ENCODE results near the gene EXOC6B. TPM values are rescaled to one million over a fixed set of nuclear protein-coding genes. Genes with fewer than 3 reads are reported as not detected.
"Not testable (repeated sequence)": the region's sequence is repeated elsewhere in the genome, so short reads cannot be mapped to it uniquely, and the experiment has no call there.

EXOC6B gene
- polyA plus RNA-seq, 2 of the 4 experiments (the other 2 are of a cell fraction) = 15.5 to 24.7 TPM

DNA sequence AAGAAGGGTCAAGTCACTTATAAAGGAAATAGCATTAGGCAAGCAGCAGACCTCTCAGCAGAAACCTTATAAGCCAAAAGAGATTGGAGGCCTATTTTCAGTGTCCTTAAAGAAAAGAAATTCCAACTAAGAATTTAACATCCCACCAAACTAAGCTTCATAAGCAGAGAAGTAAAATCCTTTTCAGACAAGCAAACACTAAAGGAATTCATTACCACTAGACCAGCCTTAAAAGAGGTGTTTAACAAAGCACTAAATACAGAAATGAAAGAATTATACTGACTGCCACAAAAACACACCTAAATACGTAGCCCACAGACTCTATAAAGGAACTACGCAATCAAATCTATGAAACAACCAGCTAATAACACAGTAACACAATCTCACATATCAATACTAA is 160.4 kb downstream of the EXOC6B start:
- H3K4me3 ChIP-seq = no peak overlapping the region
- TF ChIP-seq ESRRA (IDR thresholded peaks at IDR 0.05; ENCODE audit: borderline replicate concordance, low read length) = no peak
- no peak for TF ChIP-seq ZNF302 (CRISPR knock-in tag; IDR thresholded peaks at IDR 0.05)
- no peak for TF ChIP-seq CHD2 (IDR thresholded peaks at IDR 0.05; ENCODE audit: low read length, partially characterized antibody)
- TF ChIP-seq CBX8 (IDR thresholded peaks at IDR 0.05) = no peak
- TF ChIP-seq CBX2 (IDR thresholded peaks at IDR 0.05; ENCODE audit: borderline replicate concordance, low read depth) = no peak
- TF ChIP-seq, protein P1, sequence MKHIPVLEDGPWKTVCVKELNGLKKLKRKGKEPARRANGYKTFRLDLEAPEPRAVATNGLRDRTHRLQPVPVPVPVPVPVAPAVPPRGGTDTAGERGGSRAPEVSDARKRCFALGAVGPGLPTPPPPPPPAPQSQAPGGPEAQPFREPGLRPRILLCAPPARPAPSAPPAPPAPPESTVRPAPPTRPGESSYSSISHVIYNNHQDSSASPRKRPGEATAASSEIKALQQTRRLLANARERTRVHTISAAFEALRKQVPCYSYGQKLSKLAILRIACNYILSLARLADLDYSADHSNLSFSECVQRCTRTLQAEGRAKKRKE (CRISPR knock-in tag; IDR thresholded peaks at IDR 0.05; ENCODE audit: low read depth) = no peak
- no peak for TF ChIP-seq TP53 (CRISPR knock-in tag; IDR thresholded peaks at IDR 0.05)
- no peak for TF ChIP-seq POLR2A (IDR thresholded peaks at IDR 0.05; ENCODE audit: low read length)
- TF ChIP-seq, protein P2, sequence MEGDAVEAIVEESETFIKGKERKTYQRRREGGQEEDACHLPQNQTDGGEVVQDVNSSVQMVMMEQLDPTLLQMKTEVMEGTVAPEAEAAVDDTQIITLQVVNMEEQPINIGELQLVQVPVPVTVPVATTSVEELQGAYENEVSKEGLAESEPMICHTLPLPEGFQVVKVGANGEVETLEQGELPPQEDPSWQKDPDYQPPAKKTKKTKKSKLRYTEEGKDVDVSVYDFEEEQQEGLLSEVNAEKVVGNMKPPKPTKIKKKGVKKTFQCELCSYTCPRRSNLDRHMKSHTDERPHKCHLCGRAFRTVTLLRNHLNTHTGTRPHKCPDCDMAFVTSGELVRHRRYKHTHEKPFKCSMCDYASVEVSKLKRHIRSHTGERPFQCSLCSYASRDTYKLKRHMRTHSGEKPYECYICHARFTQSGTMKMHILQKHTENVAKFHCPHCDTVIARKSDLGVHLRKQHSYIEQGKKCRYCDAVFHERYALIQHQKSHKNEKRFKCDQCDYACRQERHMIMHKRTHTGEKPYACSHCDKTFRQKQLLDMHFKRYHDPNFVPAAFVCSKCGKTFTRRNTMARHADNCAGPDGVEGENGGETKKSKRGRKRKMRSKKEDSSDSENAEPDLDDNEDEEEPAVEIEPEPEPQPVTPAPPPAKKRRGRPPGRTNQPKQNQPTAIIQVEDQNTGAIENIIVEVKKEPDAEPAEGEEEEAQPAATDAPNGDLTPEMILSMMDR (IDR thresholded peaks at IDR 0.05) = no peak
- no peak overlapping the region for H3K4me2 ChIP-seq
- no peak overlapping the region for H3K27ac ChIP-seq
- peaks cover 19% of the 10 kb centered on the region for H3K4me1 ChIP-seq
- ChIA-PET POLR2A (no interaction called here), CTCF (interaction anchor here (1.3 kb wide), 1 partner anchor 85 kb away, joined by 4 read pairs; no protein-coding TSS in a partner anchor)
- no peak for ATAC-seq
- FAIRE-seq = peak; percentile 23
- H3K9me3 ChIP-seq = peaks cover 50% of the 10 kb centered on the region
- WGBS (ENCODE audit: missing lambda C conversion rate) = 95% methylated on average over 2 of the region's 2 CpGs
- no peak for DNase-seq (ENCODE audit: low read depth in 1 of 2, low spot score in 1 of 2)

DNA sequence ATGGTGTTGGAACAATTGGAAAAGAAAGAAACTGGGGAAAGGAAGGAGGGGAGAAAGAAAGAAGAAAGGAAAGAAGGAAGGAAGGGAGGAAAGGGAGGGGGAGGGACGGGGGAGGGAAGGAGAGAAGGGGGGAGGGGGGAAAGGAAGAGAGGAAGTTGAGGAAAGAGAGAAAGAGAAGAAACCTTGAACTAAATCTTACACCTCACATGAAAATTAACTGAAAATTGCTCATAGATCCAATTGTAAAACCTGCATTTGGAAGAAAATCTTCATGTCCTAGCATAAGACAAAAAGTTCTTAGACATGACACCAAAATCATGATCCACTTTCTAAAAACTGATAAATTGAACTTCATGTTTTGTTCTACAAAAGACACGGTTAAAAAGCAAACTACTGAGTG is 163.8 kb downstream of the EXOC6B start:
- no peak overlapping the region for H3K27ac ChIP-seq
- DNase-seq (ENCODE audit: low read depth in 1 of 2, low spot score in 1 of 2) = no peak
- no peaks in the 10 kb centered on the region for H3K4me1 ChIP-seq
- 89% methylated on average over 1 of the region's 2 CpGs for WGBS (ENCODE audit: missing lambda C conversion rate)
- ChIA-PET CTCF (no interaction called here), POLR2A (no interaction called here)
- H3K4me3 ChIP-seq = no peak overlapping the region
- peaks cover 38% of the 10 kb centered on the region for H3K9me3 ChIP-seq
- ATAC-seq = no peak
- TF ChIP-seq FOXS1 (CRISPR knock-in tag; IDR thresholded peaks at IDR 0.05) (no peak), SMC3 (IDR thresholded peaks at IDR 0.05) (no peak), HOXB5 (CRISPR knock-in tag; IDR thresholded peaks at IDR 0.05) (no peak), RCOR1 (IDR thresholded peaks at IDR 0.05; ENCODE audit: low read depth, low read length) (no peak), ESRRA (IDR thresholded peaks at IDR 0.05; ENCODE audit: borderline replicate concordance, low read length) (no peak), CEBPB (IDR thresholded peaks at IDR 0.05) (no peak), BCL3 (IDR thresholded peaks at IDR 0.05) (no peak), CHD4 (IDR thresholded peaks at IDR 0.05; ENCODE audit: borderline replicate concordance) (no peak), POLR2A (IDR thresholded peaks at IDR 0.05; ENCODE audit: low read length) (no peak), MAZ (IDR thresholded peaks at IDR 0.05; ENCODE audit: borderline replicate concordance, low read depth, low read length) (no peak), SREBF2 (IDR thresholded peaks at IDR 0.05) (no peak), FOSL2 (IDR thresholded peaks at IDR 0.05) (no peak), FOSL2 (CRISPR knock-in tag; IDR thresholded peaks at IDR 0.05) (no peak)
- no peak for FAIRE-seq
- no peak overlapping the region for H3K4me2 ChIP-seq

- ChIA-PET POLR2A (no interaction called here), CTCF (no interaction called here)
- TF ChIP-seq, protein P3, sequence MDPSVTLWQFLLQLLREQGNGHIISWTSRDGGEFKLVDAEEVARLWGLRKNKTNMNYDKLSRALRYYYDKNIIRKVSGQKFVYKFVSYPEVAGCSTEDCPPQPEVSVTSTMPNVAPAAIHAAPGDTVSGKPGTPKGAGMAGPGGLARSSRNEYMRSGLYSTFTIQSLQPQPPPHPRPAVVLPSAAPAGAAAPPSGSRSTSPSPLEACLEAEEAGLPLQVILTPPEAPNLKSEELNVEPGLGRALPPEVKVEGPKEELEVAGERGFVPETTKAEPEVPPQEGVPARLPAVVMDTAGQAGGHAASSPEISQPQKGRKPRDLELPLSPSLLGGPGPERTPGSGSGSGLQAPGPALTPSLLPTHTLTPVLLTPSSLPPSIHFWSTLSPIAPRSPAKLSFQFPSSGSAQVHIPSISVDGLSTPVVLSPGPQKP (IDR thresholded peaks at IDR 0.05; ENCODE audit: low read depth, low read length) = no peak
- TF ChIP-seq ESRRA (IDR thresholded peaks at IDR 0.05; ENCODE audit: borderline replicate concordance, low read length) = no peak
- TF ChIP-seq MAFK (IDR thresholded peaks at IDR 0.05; ENCODE audit: partially characterized antibody) = no peak
- TF ChIP-seq PHF8 (IDR thresholded peaks at IDR 0.05; ENCODE audit: borderline replicate concordance, low read depth) = no peak
- TF ChIP-seq ZC3H11A (IDR thresholded peaks at IDR 0.05) = no peak
- TF ChIP-seq HDAC2 (IDR thresholded peaks at IDR 0.05) = no peak
These were observed 176.0 kb downstream of the EXOC6B start for GRCh38 chr2:72649810-72650209.

GRCh38 chr2:72641221-72641620 is 184.6 kb downstream of the EXOC6B start:
- FAIRE-seq; ATAC-seq; H3K4me3 ChIP-seq; H3K9me3 ChIP-seq; H3K4me2 ChIP-seq; H3K4me1 ChIP-seq; H3K27ac ChIP-seq; POLR2A ChIA-PET; CTCF ChIA-PET; DNase-seq (ENCODE audit: low read depth in 1 of 2, low spot score in 1 of 2): not testable (repeated sequence)
- 93% methylated on average over 8 of the region's 8 CpGs for WGBS (ENCODE audit: missing lambda C conversion rate)

More at GRCh38 chr2:72649810-72650209, 176.0 kb downstream of the EXOC6B start:
- no peak for DNase-seq (ENCODE audit: low read depth in 1 of 2, low spot score in 1 of 2)
- 90% methylated on average over 6 of the region's 6 CpGs for WGBS (ENCODE audit: missing lambda C conversion rate)
- H3K9me3 ChIP-seq = peaks cover 7% of the 10 kb centered on the region
- no peak overlapping the region for H3K27ac ChIP-seq
- ATAC-seq = no peak
- H3K4me3 ChIP-seq = no peak overlapping the region
- no peaks in the 10 kb centered on the region for H3K4me1 ChIP-seq
- no peak for FAIRE-seq
- no peak overlapping the region for H3K4me2 ChIP-seq
